WTC11 (cell line): ENCODE data around the gene EHD4. TPM values are rescaled to one million over a fixed set of nuclear protein-coding genes. Genes with fewer than 3 reads are reported as not detected.

Source experiments
- ATAC-seq: fragments of 200-7000 bp; cut with Tn5 transposase; 2 replicates; pipeline ENCODE4 v1.10.0; 2021; ENCODE audit warnings: mild to moderate bottlenecking, moderate library complexity
- CTCF ChIA-PET: fragments of 300-600 bp; sonication (Branson Sonifier 250); formaldehyde crosslinking; loops from one replicate; lab custom pipeline; 2021; ENCODE audit warnings: antibody characterized with exemption; lab: Charles Lee
- POLR2A ChIA-PET: fragments of 350-600 bp; sonication (Branson Sonifier 250); formaldehyde crosslinking; loops from one replicate; lab custom pipeline; 2021; ENCODE audit warnings: antibody characterized with exemption; lab: Charles Lee
- DNase-seq: peaks from one replicate; pipeline ENCODE4 v3.0.0; 2021; ENCODE audit warnings: low spot score
- H3K27ac Mint-ChIP-seq: 2 replicates; pipeline ENCODE4 v1.8.0; 2021; ENCODE audit warnings: mixed read lengths
- H3K27me3 Mint-ChIP-seq: 2 replicates; pipeline ENCODE4 v1.8.0; 2021; ENCODE audit warnings: low read depth, mild to moderate bottlenecking, moderate library complexity, mixed read lengths
- H3K36me3 Mint-ChIP-seq: 2 replicates; pipeline ENCODE4 v1.8.0; 2021; ENCODE audit warnings: mixed read lengths
- H3K4me1 Mint-ChIP-seq: 2 replicates; pipeline ENCODE4 v1.8.0; 2022; ENCODE audit warnings: mixed read lengths
- H3K4me3 Mint-ChIP-seq: 2 replicates; pipeline ENCODE4 v1.8.0; 2021; ENCODE audit warnings: mild to moderate bottlenecking, moderate library complexity, mixed read lengths
- H3K9me3 Mint-ChIP-seq: 2 replicates; pipeline ENCODE4 v1.8.0; 2021; ENCODE audit warnings: mixed read lengths
- CBFB ChIP-seq: sonication (generic); formaldehyde crosslinking; IDR thresholded peaks from 2 replicates; pipeline ENCODE4 v1.8.1; 2022; ENCODE audit warnings: mild to moderate bottlenecking, low read depth, missing genetic modification reagents
- CREB1 ChIP-seq: sonication (generic); formaldehyde crosslinking; IDR thresholded peaks from 2 replicates; pipeline ENCODE4 v1.8.0; 2023; ENCODE audit warnings: mild to moderate bottlenecking, missing genetic modification reagents
- FOXK1 ChIP-seq: sonication (generic); formaldehyde crosslinking; IDR thresholded peaks from 2 replicates; pipeline ENCODE4 v1.8.0; 2022; ENCODE audit warnings: mild to moderate bottlenecking, moderate library complexity, missing genetic modification reagents
- GABPB1 ChIP-seq: sonication (generic); formaldehyde crosslinking; IDR thresholded peaks from 2 replicates; pipeline ENCODE4 v1.8.1; 2023; ENCODE audit warnings: mild to moderate bottlenecking, missing genetic modification reagents
- MYBL2 ChIP-seq: sonication (generic); formaldehyde crosslinking; IDR thresholded peaks from 2 replicates; pipeline ENCODE4 v1.8.1; 2023; ENCODE audit warnings: mild to moderate bottlenecking, moderate library complexity, missing genetic modification reagents
- OVOL2 ChIP-seq: fragments of 250-450 bp; sonication (Bioruptor Pico); IDR thresholded peaks from 2 replicates; pipeline ENCODE4 v1.9.0; 2021; ENCODE audit warnings: mild to moderate bottlenecking, borderline replicate concordance
- RELA ChIP-seq: sonication (generic); formaldehyde crosslinking; IDR thresholded peaks from 2 replicates; pipeline ENCODE4 v1.8.1; 2022; ENCODE audit warnings: missing genetic modification reagents, mild to moderate bottlenecking, borderline replicate concordance
- ZNF138 ChIP-seq: sonication (generic); formaldehyde crosslinking; conservative IDR thresholded peaks from 2 replicates; pipeline ENCODE4 v1.8.1; 2022; ENCODE audit warnings: mild to moderate bottlenecking, moderate library complexity, missing genetic modification reagents
- ZNF232 ChIP-seq: sonication (generic); formaldehyde crosslinking; IDR thresholded peaks from 2 replicates; pipeline ENCODE4 v1.8.0; 2022; ENCODE audit warnings: mild to moderate bottlenecking, missing genetic modification reagents
- ZNF423 ChIP-seq: fragments of 250-450 bp; sonication (Bioruptor Pico); IDR thresholded peaks from 2 replicates; pipeline ENCODE4 v2.1.2; 2022; ENCODE audit warnings: mild to moderate bottlenecking, moderate library complexity
- total RNA-seq: library from RNA; stranded (reverse); gene quantifications from 3 replicates; pipeline ENCODE4 v1.2.3, GENCODE V29; 2021
- TF ChIP-seq, protein P1 (sequence below): sonication (generic); formaldehyde crosslinking; IDR thresholded peaks from 2 replicates; pipeline ENCODE4 v1.8.0; 2022; ENCODE audit warnings: mild to moderate bottlenecking, missing genetic modification reagents
- TF ChIP-seq, protein P2 (sequence below): fragments of 250-450 bp; sonication (Bioruptor Pico); IDR thresholded peaks from 2 replicates; pipeline ENCODE4 v1.9.0; 2021; ENCODE audit warnings: mild to moderate bottlenecking
- TF ChIP-seq, protein P3 (sequence below): sonication (generic); formaldehyde crosslinking; IDR thresholded peaks from 2 replicates; pipeline ENCODE4 v1.8.1; 2023; ENCODE audit warnings: mild to moderate bottlenecking, moderate library complexity, missing genetic modification reagents
- TF ChIP-seq, protein P4 (sequence below): sonication (generic); formaldehyde crosslinking; IDR thresholded peaks from 2 replicates; pipeline ENCODE4 v1.8.0; 2023; ENCODE audit warnings: mild to moderate bottlenecking, missing genetic modification reagents
- TF ChIP-seq, protein P5 (sequence below): sonication (generic); formaldehyde crosslinking; IDR thresholded peaks from 2 replicates; pipeline ENCODE4 v1.8.0; 2023; ENCODE audit warnings: missing genetic modification reagents, mild to moderate bottlenecking, borderline replicate concordance

EHD4 gene
- total RNA-seq, 1 experiment from 2014 or later: 23.9 TPM

DNA sequence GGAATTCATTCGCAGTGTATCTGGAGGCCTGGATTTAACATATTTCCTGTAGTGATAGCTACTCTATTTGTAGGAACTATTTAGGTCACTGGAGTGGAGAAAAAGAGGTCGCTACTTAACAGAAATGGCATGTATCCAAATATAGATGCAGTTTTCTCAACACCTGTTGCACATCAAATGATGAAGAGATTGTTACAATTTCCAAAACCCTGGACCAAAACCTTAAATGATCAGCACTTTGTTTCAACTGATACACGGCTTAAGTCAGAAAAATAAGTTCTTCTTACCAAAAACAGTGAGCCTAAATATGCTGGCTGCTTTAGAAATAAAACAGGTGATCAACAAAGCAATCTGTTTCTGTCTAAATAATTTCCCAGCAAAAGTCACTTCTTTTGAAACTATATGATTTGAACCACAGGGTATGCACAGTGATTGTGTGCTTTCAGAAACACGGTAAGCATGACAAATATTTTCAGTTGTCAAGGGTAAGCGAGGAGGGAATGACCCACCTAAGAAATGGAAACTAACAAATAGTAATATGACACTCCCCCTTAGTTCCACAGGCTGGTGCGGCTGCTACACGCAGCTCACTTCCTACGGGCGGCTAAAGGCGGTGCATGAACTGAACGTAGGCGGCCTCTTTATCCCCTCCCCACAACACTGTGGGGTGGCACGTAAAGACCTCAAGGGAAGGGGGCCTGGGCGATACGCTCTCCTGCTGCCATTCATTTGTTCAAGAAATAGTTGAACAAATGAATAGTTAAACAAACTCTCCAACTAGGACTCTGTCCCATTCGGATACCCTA, 1.1 kb downstream of the EHD4 start (continued):
- TF ChIP-seq ZNF138: no peak

DNA sequence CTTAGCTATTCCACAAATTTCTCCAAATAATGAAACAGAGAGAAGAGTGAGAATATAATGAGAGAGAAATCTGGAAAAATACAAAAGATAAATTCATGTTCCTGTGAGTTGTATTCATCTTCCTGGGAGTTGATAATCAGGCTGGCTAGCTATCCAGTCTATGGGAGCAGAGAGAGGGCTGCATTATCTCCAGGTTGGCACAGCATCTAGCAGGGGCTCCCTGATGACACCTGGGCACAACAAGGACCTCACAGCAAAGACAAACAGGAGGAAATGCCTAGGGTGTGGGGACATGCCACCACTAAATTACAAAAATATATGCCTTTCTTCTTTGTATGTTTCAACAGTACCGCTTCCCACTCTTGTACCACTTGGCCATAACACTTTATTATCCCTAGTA, 1.9 kb downstream of the EHD4 start:
- Mint-ChIP-seq H3K4me3 (peak overlapping the region; percentile 85), H3K27me3 (no peaks in the 10 kb centered on the region; the same call in 1 of the 2 replicates), H3K9me3 (no peaks in the 10 kb centered on the region), H3K4me1 (peaks cover 41% of the 10 kb centered on the region), H3K27ac (peak overlapping the region; percentile 79), H3K36me3 (peaks cover 3% of the 10 kb centered on the region; the same call in 1 of the 2 replicates)
- POLR2A ChIA-PET: no interaction called here
- ATAC-seq: no peak
- TF ChIP-seq OVOL2 (CRISPR knock-in tag): no peak
- no peak for DNase-seq
- CTCF ChIA-PET: interaction anchor here (0.5 to 1.9 kb wide), 7 partner anchors 15 to 405 kb away, joined by 3 to 8 read pairs (median 5); no protein-coding TSS in a partner anchor

DNA sequence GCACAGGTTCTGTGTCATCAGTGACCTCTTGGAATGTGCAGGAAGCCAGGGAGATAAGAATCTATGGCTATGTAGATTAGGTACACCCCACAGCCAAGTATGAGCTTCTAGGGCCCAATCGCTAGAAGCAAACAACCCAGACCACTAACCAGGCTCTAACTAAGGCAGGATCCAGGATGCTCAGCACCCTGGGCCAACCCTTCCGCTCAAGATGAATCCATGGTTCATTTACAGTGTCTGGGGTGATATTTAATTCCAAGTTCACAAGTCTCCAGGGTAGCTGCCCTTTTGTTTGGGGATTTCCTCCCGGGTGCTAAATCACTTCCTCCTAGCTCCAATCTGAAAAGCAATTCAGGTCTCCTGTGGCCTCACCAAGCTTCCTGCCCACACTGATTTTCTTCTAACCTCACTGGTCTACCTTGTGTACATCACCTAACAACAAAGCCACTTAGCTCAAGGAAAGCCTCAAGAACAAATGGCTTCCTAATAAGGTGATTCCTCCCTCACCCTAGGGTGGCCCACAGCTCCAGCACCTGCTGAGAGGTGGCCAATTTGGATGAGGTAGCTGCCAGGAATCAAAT, 2.4 kb downstream of the EHD4 start:
- peak overlapping the region; percentile 79 for H3K27ac Mint-ChIP-seq
- ATAC-seq: no peak
- H3K9me3 Mint-ChIP-seq: no peaks in the 10 kb centered on the region
- TF ChIP-seq, protein P1, sequence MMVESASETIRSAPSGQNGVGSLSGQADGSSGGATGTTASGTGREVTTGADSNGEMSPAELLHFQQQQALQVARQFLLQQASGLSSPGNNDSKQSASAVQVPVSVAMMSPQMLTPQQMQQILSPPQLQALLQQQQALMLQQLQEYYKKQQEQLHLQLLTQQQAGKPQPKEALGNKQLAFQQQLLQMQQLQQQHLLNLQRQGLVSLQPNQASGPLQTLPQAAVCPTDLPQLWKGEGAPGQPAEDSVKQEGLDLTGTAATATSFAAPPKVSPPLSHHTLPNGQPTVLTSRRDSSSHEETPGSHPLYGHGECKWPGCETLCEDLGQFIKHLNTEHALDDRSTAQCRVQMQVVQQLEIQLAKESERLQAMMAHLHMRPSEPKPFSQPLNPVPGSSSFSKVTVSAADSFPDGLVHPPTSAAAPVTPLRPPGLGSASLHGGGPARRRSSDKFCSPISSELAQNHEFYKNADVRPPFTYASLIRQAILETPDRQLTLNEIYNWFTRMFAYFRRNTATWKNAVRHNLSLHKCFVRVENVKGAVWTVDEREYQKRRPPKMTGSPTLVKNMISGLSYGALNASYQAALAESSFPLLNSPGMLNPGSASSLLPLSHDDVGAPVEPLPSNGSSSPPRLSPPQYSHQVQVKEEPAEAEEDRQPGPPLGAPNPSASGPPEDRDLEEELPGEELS (CRISPR knock-in tag): no peak
- TF ChIP-seq ZNF423 (CRISPR knock-in tag): 0 out of 2 replicates have a peak, but pooled peaks have one; percentile 8
- no peaks in the 10 kb centered on the region for H3K27me3 Mint-ChIP-seq
- H3K4me1 Mint-ChIP-seq: peaks cover 41% of the 10 kb centered on the region
- POLR2A ChIA-PET: no interaction called here
- DNase-seq: no peak
- H3K4me3 Mint-ChIP-seq: peak overlapping the region; percentile 85
- peaks cover 3% of the 10 kb centered on the region; the same call in 1 of the 2 replicates for H3K36me3 Mint-ChIP-seq
- CTCF ChIA-PET: interaction anchor here (0.5 to 1.9 kb wide), 6 partner anchors 14 to 404 kb away, joined by 3 to 8 read pairs (median 5); no protein-coding TSS in a partner anchor

DNA sequence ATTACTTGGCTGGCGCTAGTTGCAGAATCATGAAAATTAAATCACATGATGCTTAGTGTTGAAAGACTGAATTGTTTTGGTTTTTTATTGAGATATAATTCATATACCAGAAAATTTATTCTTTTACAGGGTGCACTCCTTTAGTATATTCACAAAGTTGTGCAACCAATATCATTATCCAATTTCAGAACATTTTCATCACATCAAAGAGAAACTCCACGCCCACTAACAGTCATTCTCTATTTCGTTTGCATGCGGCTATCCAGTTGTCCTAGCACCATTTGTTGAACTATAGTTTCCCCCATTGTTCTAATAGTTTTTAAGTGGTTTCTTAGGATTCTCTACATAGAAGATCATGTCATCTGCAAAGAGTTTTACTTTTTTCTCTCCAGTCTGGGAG, 3.7 kb downstream of the EHD4 start:
- ATAC-seq: no peak
- ChIA-PET POLR2A (no interaction called here), CTCF (no interaction called here)
- Mint-ChIP-seq H3K27ac (no peak overlapping the region), H3K36me3 (peaks cover 7% of the 10 kb centered on the region; the same call in 1 of the 2 replicates), H3K4me1 (peaks cover 41% of the 10 kb centered on the region), H3K4me3 (no peak overlapping the region), H3K27me3 (no peaks in the 10 kb centered on the region), H3K9me3 (no peaks in the 10 kb centered on the region)
- DNase-seq: no peak
- TF ChIP-seq ZNF232 (CRISPR knock-in tag) (no peak), MYBL2 (CRISPR knock-in tag) (no peak), RELA (CRISPR knock-in tag) (no peak), FOXK1 (CRISPR knock-in tag) (no peak), GABPB1 (no peak), CBFB (CRISPR knock-in tag) (no peak), CREB1 (CRISPR knock-in tag) (no peak)
- TF ChIP-seq, protein P2, sequence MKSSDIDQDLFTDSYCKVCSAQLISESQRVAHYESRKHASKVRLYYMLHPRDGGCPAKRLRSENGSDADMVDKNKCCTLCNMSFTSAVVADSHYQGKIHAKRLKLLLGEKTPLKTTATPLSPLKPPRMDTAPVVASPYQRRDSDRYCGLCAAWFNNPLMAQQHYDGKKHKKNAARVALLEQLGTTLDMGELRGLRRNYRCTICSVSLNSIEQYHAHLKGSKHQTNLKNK (CRISPR knock-in tag): no peak
- TF ChIP-seq, protein P3, sequence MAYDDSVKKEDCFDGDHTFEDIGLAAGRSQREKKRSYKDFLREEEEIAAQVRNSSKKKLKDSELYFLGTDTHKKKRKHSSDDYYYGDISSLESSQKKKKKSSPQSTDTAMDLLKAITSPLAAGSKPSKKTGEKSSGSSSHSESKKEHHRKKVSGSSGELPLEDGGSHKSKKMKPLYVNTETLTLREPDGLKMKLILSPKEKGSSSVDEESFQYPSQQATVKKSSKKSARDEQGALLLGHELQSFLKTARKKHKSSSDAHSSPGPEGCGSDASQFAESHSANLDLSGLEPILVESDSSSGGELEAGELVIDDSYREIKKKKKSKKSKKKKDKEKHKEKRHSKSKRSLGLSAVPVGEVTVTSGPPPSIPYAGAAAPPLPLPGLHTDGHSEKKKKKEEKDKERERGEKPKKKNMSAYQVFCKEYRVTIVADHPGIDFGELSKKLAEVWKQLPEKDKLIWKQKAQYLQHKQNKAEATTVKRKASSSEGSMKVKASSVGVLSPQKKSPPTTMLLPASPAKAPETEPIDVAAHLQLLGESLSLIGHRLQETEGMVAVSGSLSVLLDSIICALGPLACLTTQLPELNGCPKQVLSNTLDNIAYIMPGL (CRISPR knock-in tag): no peak
- TF ChIP-seq, protein P4, sequence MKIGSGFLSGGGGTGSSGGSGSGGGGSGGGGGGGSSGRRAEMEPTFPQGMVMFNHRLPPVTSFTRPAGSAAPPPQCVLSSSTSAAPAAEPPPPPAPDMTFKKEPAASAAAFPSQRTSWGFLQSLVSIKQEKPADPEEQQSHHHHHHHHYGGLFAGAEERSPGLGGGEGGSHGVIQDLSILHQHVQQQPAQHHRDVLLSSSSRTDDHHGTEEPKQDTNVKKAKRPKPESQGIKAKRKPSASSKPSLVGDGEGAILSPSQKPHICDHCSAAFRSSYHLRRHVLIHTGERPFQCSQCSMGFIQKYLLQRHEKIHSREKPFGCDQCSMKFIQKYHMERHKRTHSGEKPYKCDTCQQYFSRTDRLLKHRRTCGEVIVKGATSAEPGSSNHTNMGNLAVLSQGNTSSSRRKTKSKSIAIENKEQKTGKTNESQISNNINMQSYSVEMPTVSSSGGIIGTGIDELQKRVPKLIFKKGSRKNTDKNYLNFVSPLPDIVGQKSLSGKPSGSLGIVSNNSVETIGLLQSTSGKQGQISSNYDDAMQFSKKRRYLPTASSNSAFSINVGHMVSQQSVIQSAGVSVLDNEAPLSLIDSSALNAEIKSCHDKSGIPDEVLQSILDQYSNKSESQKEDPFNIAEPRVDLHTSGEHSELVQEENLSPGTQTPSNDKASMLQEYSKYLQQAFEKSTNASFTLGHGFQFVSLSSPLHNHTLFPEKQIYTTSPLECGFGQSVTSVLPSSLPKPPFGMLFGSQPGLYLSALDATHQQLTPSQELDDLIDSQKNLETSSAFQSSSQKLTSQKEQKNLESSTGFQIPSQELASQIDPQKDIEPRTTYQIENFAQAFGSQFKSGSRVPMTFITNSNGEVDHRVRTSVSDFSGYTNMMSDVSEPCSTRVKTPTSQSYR (CRISPR knock-in tag): no peak
- TF ChIP-seq, protein P5, sequence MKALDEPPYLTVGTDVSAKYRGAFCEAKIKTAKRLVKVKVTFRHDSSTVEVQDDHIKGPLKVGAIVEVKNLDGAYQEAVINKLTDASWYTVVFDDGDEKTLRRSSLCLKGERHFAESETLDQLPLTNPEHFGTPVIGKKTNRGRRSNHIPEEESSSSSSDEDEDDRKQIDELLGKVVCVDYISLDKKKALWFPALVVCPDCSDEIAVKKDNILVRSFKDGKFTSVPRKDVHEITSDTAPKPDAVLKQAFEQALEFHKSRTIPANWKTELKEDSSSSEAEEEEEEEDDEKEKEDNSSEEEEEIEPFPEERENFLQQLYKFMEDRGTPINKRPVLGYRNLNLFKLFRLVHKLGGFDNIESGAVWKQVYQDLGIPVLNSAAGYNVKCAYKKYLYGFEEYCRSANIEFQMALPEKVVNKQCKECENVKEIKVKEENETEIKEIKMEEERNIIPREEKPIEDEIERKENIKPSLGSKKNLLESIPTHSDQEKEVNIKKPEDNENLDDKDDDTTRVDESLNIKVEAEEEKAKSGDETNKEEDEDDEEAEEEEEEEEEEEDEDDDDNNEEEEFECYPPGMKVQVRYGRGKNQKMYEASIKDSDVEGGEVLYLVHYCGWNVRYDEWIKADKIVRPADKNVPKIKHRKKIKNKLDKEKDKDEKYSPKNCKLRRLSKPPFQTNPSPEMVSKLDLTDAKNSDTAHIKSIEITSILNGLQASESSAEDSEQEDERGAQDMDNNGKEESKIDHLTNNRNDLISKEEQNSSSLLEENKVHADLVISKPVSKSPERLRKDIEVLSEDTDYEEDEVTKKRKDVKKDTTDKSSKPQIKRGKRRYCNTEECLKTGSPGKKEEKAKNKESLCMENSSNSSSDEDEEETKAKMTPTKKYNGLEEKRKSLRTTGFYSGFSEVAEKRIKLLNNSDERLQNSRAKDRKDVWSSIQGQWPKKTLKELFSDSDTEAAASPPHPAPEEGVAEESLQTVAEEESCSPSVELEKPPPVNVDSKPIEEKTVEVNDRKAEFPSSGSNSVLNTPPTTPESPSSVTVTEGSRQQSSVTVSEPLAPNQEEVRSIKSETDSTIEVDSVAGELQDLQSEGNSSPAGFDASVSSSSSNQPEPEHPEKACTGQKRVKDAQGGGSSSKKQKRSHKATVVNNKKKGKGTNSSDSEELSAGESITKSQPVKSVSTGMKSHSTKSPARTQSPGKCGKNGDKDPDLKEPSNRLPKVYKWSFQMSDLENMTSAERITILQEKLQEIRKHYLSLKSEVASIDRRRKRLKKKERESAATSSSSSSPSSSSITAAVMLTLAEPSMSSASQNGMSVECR (CRISPR knock-in tag): no peak
